Measurements from ENCODE around the gene FOXL2.
"Not testable (repeated sequence)": the region's sequence is repeated elsewhere in the genome, so short reads cannot be mapped to it uniquely, and the experiment has no call there.

Gene FOXL2

GRCh38 chr3:138933068-138933668, 13.8 kb downstream of the FOXL2 start:
- no peak for DNase-seq (ENCODE audit: low read depth)

GRCh38 chr3:138928727-138929372, 18.1 kb downstream of the FOXL2 start:
- DNase-seq (ENCODE audit: low read depth), result no peak

DNA sequence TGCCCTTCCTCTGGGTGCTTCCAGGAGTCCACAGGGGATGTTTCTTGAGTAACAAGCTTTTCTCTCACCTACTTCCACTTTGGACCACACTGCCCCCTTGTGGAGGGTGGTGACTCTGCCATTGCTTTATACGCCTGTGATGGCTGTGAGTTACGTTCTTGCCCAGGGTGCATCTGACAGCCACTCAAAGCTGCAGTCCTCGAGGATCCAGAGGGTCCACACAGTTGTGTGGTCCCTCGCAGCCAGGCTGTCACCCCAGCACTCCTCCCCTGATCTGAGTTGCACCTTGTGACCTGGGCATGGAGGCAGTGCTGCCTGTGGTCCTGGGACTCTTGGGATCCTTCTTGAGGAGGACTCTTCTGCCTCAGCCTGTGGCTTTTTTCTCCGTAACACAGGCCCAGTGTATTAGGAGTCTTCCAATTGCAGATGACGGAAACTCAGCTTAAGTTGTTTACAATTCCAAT, 23.4 kb downstream of the FOXL2 start:
- DNase-seq (ENCODE audit: low read depth), result peak; percentile 83

DNA sequence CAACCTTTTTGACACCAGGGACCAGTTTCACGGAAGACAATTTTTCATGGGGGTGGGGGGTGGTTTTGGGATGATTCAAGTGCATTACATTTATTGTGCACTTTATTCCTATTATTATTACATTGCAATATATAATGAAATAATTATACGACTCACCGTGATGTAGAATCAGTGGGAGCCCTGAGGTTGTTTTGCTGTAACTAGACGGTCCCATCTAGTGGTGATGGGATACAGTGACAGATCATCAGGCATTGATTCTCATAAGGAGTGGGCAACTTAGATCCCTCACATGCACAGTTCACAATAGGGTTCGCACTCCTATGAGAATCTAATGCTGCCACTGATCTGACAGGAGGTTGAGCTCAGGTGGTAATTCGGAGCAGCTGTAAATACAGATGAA, 24.5 kb downstream of the FOXL2 start:
- DNase-seq (ENCODE audit: low read depth), result not testable (repeated sequence)

DNA sequence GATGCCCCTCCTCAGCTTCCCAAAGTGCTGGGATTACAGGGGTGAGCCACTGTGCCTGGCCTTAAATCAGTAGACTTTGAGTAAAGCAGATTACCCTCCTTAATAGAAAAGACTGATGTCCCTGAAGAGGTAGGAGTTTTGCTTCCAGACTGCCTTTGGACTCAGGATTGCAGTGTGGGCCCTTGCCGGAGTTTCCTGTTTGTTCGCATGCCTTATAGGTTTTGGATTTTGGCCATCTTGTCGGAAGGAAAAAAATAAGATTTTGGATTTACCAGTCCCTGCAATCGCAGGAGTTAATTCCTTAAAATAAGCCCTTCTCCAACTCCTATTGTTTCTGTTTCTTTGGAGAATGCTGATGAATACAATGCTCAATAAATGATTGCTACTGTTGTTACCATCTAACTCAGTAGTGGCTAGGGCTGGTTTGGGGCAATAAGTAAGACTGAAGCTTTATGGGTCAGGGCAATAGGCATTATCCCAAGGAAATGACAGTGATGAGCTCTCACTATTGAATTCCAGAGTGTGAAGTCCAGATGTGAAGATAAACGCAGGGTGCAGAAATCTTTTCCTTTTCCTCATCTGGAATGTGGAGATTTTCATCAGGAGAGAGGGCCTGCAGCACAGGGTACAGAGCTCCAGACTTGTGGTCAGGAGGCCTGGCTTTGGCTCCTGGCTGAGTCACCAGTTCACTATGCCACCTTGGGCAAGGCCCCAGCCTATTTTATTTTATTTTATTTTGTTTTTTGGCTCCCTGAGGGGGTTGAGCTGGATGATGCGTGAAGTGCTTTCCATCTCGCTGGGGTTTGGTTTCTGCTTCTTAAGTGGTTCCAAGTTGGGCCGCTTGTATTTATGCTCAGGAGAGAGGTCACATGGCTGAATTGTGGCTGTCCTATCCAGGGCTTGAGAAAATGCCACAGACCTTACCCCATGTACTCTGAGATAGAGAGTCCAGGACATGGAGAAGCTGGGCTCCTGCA, 25.3 kb downstream of the FOXL2 start:
- peak; percentile 91 for DNase-seq (ENCODE audit: low read depth)

DNA sequence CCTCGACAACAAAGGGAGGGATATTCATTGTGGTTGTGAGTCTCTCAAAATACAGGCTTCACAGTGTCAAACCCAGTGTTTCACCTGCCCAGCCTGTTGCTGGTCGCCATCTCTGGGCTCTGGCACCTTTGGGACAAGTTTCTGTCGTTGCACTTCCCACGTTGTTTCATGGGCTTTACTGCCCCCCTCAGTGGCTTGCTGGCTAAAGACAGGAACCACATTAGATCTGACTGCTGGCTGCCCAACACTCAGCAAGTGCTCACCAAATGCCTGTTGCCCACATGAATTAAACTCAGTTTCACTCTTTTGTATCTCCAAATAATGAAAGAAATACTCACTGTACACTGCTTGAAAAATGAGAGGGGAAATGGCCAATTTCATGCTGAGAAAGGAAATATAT, 27.6 kb downstream of the FOXL2 start:
- no peak for DNase-seq (ENCODE audit: low read depth)

- DNase-seq (ENCODE audit: low read depth), result no peak
Measured at GRCh38 chr3:138916824-138917223, 30.1 kb downstream of the FOXL2 start.

- DNase-seq (ENCODE audit: low read depth), result peak; percentile 92
Measured at GRCh38 chr3:138915503-138916498, 31.1 kb downstream of the FOXL2 start.

DNA sequence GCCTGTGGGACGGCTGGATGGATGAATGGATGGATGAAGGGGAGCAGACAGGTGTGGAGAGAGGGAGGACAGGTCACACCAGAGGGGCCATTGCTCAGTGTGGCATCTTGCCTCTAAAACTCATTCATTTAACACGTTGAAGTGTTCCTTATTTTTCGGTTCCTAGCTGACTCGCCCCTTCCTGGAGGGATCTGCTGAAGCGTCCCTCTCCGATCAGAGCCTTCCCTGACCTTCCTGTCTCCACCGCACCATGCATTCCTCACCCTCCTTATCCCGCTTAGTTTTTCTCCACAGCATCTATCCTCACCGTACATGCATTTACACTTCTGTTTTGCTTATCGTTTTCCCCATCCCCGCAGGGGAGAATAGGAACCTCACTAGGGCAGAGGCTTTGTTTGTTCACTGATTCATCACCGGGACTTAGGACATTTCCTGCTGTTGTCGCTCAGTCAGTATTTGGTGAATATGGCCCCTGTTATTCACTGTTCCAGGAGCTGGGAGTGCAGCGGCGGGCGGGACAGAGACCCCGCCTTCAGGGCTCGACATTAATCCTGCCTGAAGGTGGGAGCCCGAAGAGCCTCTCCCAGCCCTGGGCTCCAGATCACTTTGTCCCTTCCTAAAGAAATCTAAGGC, 32.0 kb downstream of the FOXL2 start:
- DNase-seq (ENCODE audit: low read depth), result peak; percentile 76

- DNase-seq (ENCODE audit: low read depth), result no peak
Measured at GRCh38 chr3:138913766-138914165, 33.2 kb downstream of the FOXL2 start.

- no peak for DNase-seq (ENCODE audit: low read depth)
Measured at GRCh38 chr3:138912237-138912636, 34.7 kb downstream of the FOXL2 start.

DNA sequence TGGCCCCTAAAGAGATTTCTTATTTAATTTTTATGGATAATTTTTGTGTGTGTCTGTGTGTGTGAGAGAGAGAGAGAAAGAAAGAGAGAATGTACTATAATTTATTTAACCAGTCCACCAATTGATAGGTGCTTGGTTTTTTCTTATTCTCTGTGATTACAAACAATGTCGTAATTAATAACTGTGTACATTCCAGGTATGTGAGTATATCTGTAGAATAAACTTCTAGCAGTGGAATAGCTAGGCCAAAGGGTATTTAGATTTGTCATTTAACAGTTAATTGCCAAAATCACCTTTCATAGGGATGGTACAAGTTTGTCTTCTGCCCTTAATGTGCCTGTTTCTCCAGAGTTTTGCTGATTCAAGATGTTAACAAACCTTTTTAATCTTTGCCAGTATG, 35.3 kb downstream of the FOXL2 start:
- DNase-seq (ENCODE audit: low read depth), result no peak

DNA sequence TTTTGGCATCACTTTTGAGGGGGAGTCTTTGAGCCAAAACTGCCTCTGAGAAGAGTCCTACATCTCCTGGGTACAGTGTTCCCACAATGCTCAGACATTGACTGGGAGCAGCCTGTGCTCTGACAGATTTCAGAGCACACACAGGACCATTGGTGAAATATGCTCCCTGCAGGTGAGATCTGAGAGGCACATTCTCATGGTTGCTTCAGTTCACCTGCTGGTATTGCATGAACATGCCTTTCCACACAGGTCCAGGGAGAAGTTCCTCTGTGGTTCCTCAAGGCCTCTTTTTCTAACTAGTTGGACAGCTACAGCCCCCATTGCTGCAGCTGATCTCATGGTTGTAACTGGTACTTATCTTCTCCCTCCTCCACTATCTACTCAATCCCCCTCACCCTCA, 37.0 kb downstream of the FOXL2 start:
- no peak for DNase-seq (ENCODE audit: low read depth)

GRCh38 chr3:138908846-138909245, 38.1 kb downstream of the FOXL2 start:
- no peak for DNase-seq (ENCODE audit: low read depth)

DNA sequence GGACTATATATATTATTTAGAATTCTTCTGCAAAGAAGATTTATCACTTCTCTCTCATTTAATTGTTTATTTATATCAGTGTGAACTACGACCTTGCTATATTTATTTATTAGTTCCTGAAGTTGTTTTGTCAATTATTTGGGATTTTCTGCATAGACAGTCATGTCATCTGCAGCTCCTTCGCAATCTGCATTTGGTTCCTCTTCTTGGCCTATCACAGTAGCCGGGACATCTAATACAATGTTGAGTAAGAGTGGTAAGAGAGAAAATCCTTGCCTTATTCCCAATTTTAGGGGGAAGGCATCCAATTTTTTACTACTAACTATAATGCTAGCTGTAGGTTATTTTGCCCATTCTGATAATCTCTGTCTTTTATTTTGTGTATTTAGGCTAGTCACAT, 39.4 kb downstream of the FOXL2 start:
- DNase-seq (ENCODE audit: low read depth), result no peak

- DNase-seq (ENCODE audit: low read depth), result no peak
Measured at GRCh38 chr3:138902171-138902570, 44.8 kb downstream of the FOXL2 start.

DNA sequence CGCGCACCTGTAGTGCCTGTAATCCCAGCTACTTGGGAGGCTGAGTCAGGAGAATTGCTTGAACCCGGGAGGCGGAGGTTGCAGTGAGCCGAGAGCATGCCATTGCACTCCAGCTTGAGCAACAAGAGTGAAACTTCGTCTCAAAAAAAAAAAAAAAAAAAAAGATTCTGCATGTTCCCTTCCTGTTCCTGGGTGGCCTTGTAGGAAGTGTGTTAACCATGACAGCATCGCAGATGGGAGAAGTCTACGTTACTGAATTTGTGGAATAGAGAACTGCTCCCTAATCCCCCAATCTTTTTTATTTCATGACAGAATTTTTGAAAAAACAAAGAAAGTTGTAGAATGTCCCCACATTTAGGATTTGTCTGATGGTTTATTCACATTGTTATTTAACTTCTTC, 45.4 kb downstream of the FOXL2 start:
- DNase-seq (ENCODE audit: low read depth), result no peak

- DNase-seq (ENCODE audit: low read depth), result no peak
Measured at GRCh38 chr3:138899351-138899991, 47.5 kb downstream of the FOXL2 start.

GRCh38 chr3:138898708-138899107, 48.2 kb downstream of the FOXL2 start:
- no peak for DNase-seq (ENCODE audit: low read depth)

- DNase-seq (ENCODE audit: low read depth), result peak; percentile 79
Measured at GRCh38 chr3:138898301-138898700, 48.6 kb downstream of the FOXL2 start.
